Gastroesophageal sphincter (tissue), 4 donors: ENCODE results near the gene ABHD2. TPM values are rescaled to one million over a fixed set of nuclear protein-coding genes. Genes with fewer than 3 reads are reported as not detected.

Experiments
- ATAC-seq: fragments of 150-250 bp; one replicate; pipeline ENCODE4 v1.9.1; 2016; ENCODE audit warnings: mild to moderate bottlenecking, moderate library complexity
- H3K27ac ChIP-seq, 4 donors: fragments of 200-600 bp; sonication (generic) in 3 of 4; 1 replicate in 3 of 4; 2 replicates in 1 of 4; pipeline ENCODE4 v1.5.1; 2016 to 2019
- H3K27me3 ChIP-seq: fragments of 200-600 bp; sonication (generic); one replicate; pipeline ENCODE4 v1.5.1; 2019
- H3K36me3 ChIP-seq, 2 donors: fragments of 200-600 bp; sonication (generic); one replicate each; pipeline ENCODE4 v1.5.1; 2019; ENCODE audit warnings: control low read depth in 1 of 2
- H3K4me1 ChIP-seq, 3 donors: fragments of 200-600 bp; sonication (generic); 1 replicate in 2 of 3; 2 replicates in 1 of 3; pipeline ENCODE4 v1.5.1; 2016 to 2019; ENCODE audit warnings: control low read depth in 2 of 3
- H3K4me3 ChIP-seq, 2 donors: fragments of 200-600 bp; sonication (generic); one replicate each; pipeline ENCODE4 v1.5.1; 2019; ENCODE audit warnings: mild to moderate bottlenecking in 1 of 2, moderate library complexity in 1 of 2
- H3K9me3 ChIP-seq, 3 donors: fragments of 200-600 bp; sonication (generic); one replicate each; pipeline ENCODE4 v1.5.1; 2017 to 2019; ENCODE audit warnings: control low read depth in 2 of 3
- CTCF ChIP-seq, 4 experiments: fragments of 200-600 bp in 2 of 4; fragments of 450-650 bp in 2 of 4; sonication (generic) in 1 of 4; IDR thresholded peaks; one replicate each; pipeline ENCODE4 v1.5.1; 2017 to 2019; ENCODE audit warnings: antibody characterized with exemption in 4 of 4, mild to moderate bottlenecking in 2 of 4, moderate library complexity in 2 of 4
- EP300 ChIP-seq: sonication (generic); formaldehyde crosslinking; IDR thresholded peaks from one replicate; pipeline ENCODE4 v1.6.1; 2017; ENCODE audit warnings: antibody characterized with exemption, mild to moderate bottlenecking
- POLR2A ChIP-seq, 2 donors: fragments of 450-650 bp; IDR thresholded peaks; one replicate each; pipeline ENCODE4 v1.6.1; 2017; ENCODE audit warnings: antibody characterized with exemption in 2 of 2, mild to moderate bottlenecking in 2 of 2, moderate library complexity in 1 of 2
- POLR2AphosphoS5 ChIP-seq: sonication (generic); formaldehyde crosslinking; IDR thresholded peaks from one replicate; pipeline ENCODE4 v1.6.1; 2017; ENCODE audit warnings: antibody characterized with exemption
- WGBS, 2 donors: methylation state at CpG; one replicate each; pipeline ENCODE4 v1.1.5; 2018; ENCODE audit warnings: low coverage in 1 of 2; 5-methylcytosine and 5-hydroxymethylcytosine counted together
- total RNA-seq, 4 donors: library from RNA; depleted of rRNA; stranded (reverse); fragments of >200 nt; gene quantifications; one replicate each; pipeline ENCODE4 v1.1.0, GENCODE V29; 2016

The ABHD2 gene
- total RNA-seq, 4 donors from 2014 or later: 54.6 to 108 (median 75.9) TPM

- peak overlapping the region; percentile 45 to 98 (median 82) for H3K27ac ChIP-seq
- H3K27me3 ChIP-seq: no peaks in the 10 kb centered on the region
- H3K36me3 ChIP-seq: no peaks in the 10 kb centered on the region
- H3K4me3 ChIP-seq: no peak overlapping the region
- WGBS, 2 donors: 20 to 33% methylated on average over 1 of the region's 1 CpG
- H3K9me3 ChIP-seq: no peaks in the 10 kb centered on the region
- no peak for ATAC-seq
- TF ChIP-seq CTCF (IDR thresholded peaks at IDR 0.05) (no peak), POLR2A (IDR thresholded peaks at IDR 0.05) (no peak), EP300 (no peak), POLR2AphosphoS5 (peak; percentile 12)
- H3K4me1 ChIP-seq: peaks cover 21 to 100% (median 38%) of the 10 kb centered on the region in 3 donors
These were observed 10.0 kb downstream of the ABHD2 start for GRCh38 chr15:89098281-89098680.

GRCh38 chr15:89099968-89100367, 11.7 kb downstream of the ABHD2 start:
- Histone ChIP-seq H3K4me3 (no peak overlapping the region), H3K4me1 (peaks cover 25 to 99% (median 42%) of the 10 kb centered on the region in 3 donors), H3K27ac (peak overlapping the region in 2 of 4 donors; percentile 95 to 98), H3K36me3 (peaks cover 0 to 7% of the 10 kb centered on the region in 2 donors), H3K27me3 (no peaks in the 10 kb centered on the region), H3K9me3 (no peaks in the 10 kb centered on the region)
- 92 to 96% methylated on average over 3 of the region's 3 CpGs for WGBS, 2 donors
- TF ChIP-seq CTCF (IDR thresholded peaks at IDR 0.05) (no peak), POLR2AphosphoS5 (no peak), POLR2A (IDR thresholded peaks at IDR 0.05) (no peak), EP300 (no peak)
- no peak for ATAC-seq

- H3K4me3 ChIP-seq: no peak overlapping the region
- peak; percentile 96 for ATAC-seq
- H3K4me1 ChIP-seq: peaks cover 25 to 98% (median 47%) of the 10 kb centered on the region in 3 donors
- peak overlapping the region; percentile 87 to 98 (median 94) for H3K27ac ChIP-seq
- H3K9me3 ChIP-seq: no peaks in the 10 kb centered on the region
- TF ChIP-seq POLR2AphosphoS5: peak; percentile 97
- TF ChIP-seq EP300: no peak
- H3K27me3 ChIP-seq: no peaks in the 10 kb centered on the region
- 18 to 21% methylated on average over 6 to 8 of the region's 8 CpGs for WGBS, 2 donors
- peaks cover 0 to 7% of the 10 kb centered on the region in 2 donors for H3K36me3 ChIP-seq
These were observed 13.3 kb downstream of the ABHD2 start for GRCh38 chr15:89101302-89102193.

- Histone ChIP-seq H3K36me3 (peaks cover 0 to 12% of the 10 kb centered on the region in 2 donors), H3K27me3 (no peaks in the 10 kb centered on the region), H3K4me3 (no peak overlapping the region), H3K27ac (peak overlapping the region; percentile 68 to 98 (median 91)), H3K9me3 (no peaks in the 10 kb centered on the region), H3K4me1 (peaks cover 20 to 96% (median 40%) of the 10 kb centered on the region in 3 donors)
- WGBS, 2 donors: 41 to 62% methylated on average over 5 of the region's 5 CpGs
- TF ChIP-seq POLR2AphosphoS5: no peak
- no peak for TF ChIP-seq EP300
- no peak for TF ChIP-seq POLR2A (IDR thresholded peaks at IDR 0.05)
- no peak for TF ChIP-seq CTCF (IDR thresholded peaks at IDR 0.05)
- ATAC-seq: no peak
These were observed 15.4 kb downstream of the ABHD2 start for GRCh38 chr15:89103481-89104171.

- Histone ChIP-seq H3K4me1 (peaks cover 17 to 96% (median 37%) of the 10 kb centered on the region in 3 donors), H3K27me3 (no peaks in the 10 kb centered on the region), H3K36me3 (peaks cover 0 to 12% of the 10 kb centered on the region in 2 donors), H3K4me3 (no peak overlapping the region), H3K9me3 (no peaks in the 10 kb centered on the region), H3K27ac (peak overlapping the region; percentile 68 to 98 (median 91))
- TF ChIP-seq EP300 (no peak), POLR2AphosphoS5 (peak; percentile 44)
- no peak for ATAC-seq
- 80 to 83% methylated on average over 1 of the region's 9 CpGs for WGBS, 2 donors
These were observed 15.9 kb downstream of the ABHD2 start for GRCh38 chr15:89104172-89104564.
